HTR-8/SVneo (cell line): ENCODE results near the gene GRPR.

Experiments used
- DNase-seq: peaks from one replicate; pipeline ENCODE4 v3.0.0; 2011; ENCODE audit warnings: low spot score, mixed read lengths; ENCODE audit not compliant: insufficient read length
- FAIRE-seq: peaks from 2 replicates; lab custom pipeline; 2011; peaks lifted over from hg19 to GRCh38; lab: Jason Lieb, UNC

Gene GRPR

GRCh38 chrX:16123222-16123786 is at the start of gene GRPR:
GRPR (plus strand) TSS chrX:16123565; CDS start chrX:16123954, 389 bp downstream.
- FAIRE-seq (peak; percentile 67), DNase-seq (peak; percentile 82)

- FAIRE-seq = peak; percentile 9
- DNase-seq = no peak
These were observed 48.3 kb upstream of the GRPR start for GRCh38 chrX:16075087-16075486.

- DNase-seq = no peak
- no peak for FAIRE-seq
These were observed 46.5 kb upstream of the GRPR start for GRCh38 chrX:16076834-16077233.

GRCh38 chrX:16077811-16078210 is 45.6 kb upstream of the GRPR start:
- FAIRE-seq (no peak), DNase-seq (no peak)

- DNase-seq = no peak
- no peak for FAIRE-seq
These were observed 42.0 kb upstream of the GRPR start for GRCh38 chrX:16081357-16081756.

- DNase-seq (no peak), FAIRE-seq (no peak)
These were observed 40.8 kb upstream of the GRPR start for GRCh38 chrX:16082470-16083085.

GRCh38 chrX:16087076-16087475 is 36.3 kb upstream of the GRPR start:
- DNase-seq = no peak
- FAIRE-seq = no peak

GRCh38 chrX:16089086-16089485 is 34.3 kb upstream of the GRPR start:
- no peak for DNase-seq
- FAIRE-seq = no peak

- no peak for DNase-seq
- FAIRE-seq = no peak
These were observed 27.2 kb upstream of the GRPR start for GRCh38 chrX:16096141-16096540.

GRCh38 chrX:16100673-16101072 is 22.7 kb upstream of the GRPR start:
- FAIRE-seq (no peak), DNase-seq (no peak)

GRCh38 chrX:16101581-16101980 is 21.8 kb upstream of the GRPR start:
- FAIRE-seq (no peak), DNase-seq (no peak)

- FAIRE-seq = no peak
- DNase-seq = no peak
These were observed 19.7 kb upstream of the GRPR start for GRCh38 chrX:16103625-16104024.

GRCh38 chrX:16112428-16112827 is 10.9 kb upstream of the GRPR start:
- FAIRE-seq = no peak
- no peak for DNase-seq

- DNase-seq = no peak
- no peak for FAIRE-seq
These were observed 9.3 kb upstream of the GRPR start for GRCh38 chrX:16113978-16114565.

GRCh38 chrX:16114611-16115010 is 8.8 kb upstream of the GRPR start:
- FAIRE-seq (no peak), DNase-seq (no peak)

GRCh38 chrX:16119353-16120220 is 3.8 kb upstream of the GRPR start:
- FAIRE-seq (no peak), DNase-seq (no peak)

GRCh38 chrX:16120431-16120830 is 2.9 kb upstream of the GRPR start:
- no peak for DNase-seq
- FAIRE-seq = no peak

GRCh38 chrX:16124201-16124600 is 836 bp downstream of the GRPR start:
- FAIRE-seq = no peak
- no peak for DNase-seq

- no peak for DNase-seq
- peak; percentile 36 for FAIRE-seq
These were observed 2.3 kb downstream of the GRPR start for GRCh38 chrX:16125520-16126149.

- FAIRE-seq = no peak
- no peak for DNase-seq
These were observed 7.3 kb downstream of the GRPR start for GRCh38 chrX:16130707-16131106.

- no peak for FAIRE-seq
- no peak for DNase-seq
These were observed 11.6 kb downstream of the GRPR start for GRCh38 chrX:16134936-16135335.
